Chondrocyte (in vitro differentiated cells): ENCODE data around the gene P3H3. TPM values are rescaled to one million over a fixed set of nuclear protein-coding genes. Genes with fewer than 3 reads are reported as not detected.
"Not testable (repeated sequence)": the region's sequence is repeated elsewhere in the genome, so short reads cannot be mapped to it uniquely, and the experiment has no call there.

ENCODE experiments used
- DNase-seq: peaks from one replicate; pipeline ENCODE4 v3.0.0; 2021; ENCODE audit warnings: mixed read lengths, low spot score
- H3K27ac Mint-ChIP-seq: one replicate; pipeline ENCODE4 v1.8.0; 2021; ENCODE audit warnings: mild to moderate bottlenecking, moderate library complexity, mixed read lengths; ENCODE audit not compliant: unreplicated experiment
- H3K27me3 Mint-ChIP-seq: 2 replicates; pipeline ENCODE4 v1.8.0; 2021; ENCODE audit warnings: low read depth, mixed read lengths
- H3K36me3 Mint-ChIP-seq: 2 replicates; pipeline ENCODE4 v1.8.0; 2021; ENCODE audit warnings: low read depth, mixed read lengths
- H3K4me1 Mint-ChIP-seq: 2 replicates; pipeline ENCODE4 v1.8.0; 2021; ENCODE audit warnings: low read depth, mild to moderate bottlenecking, mixed read lengths
- H3K4me3 Mint-ChIP-seq: one replicate; pipeline ENCODE4 v1.8.0; 2021; ENCODE audit warnings: mild to moderate bottlenecking, moderate library complexity, mixed read lengths; ENCODE audit not compliant: unreplicated experiment
- H3K9me3 Mint-ChIP-seq: 2 replicates; pipeline ENCODE4 v1.8.0; 2021; ENCODE audit warnings: low read depth, mixed read lengths
- CTCF ChIP-seq: fragments of 200-600 bp; sonication (generic); IDR thresholded peaks from 2 replicates; pipeline ENCODE4 v1.5.0; 2021; ENCODE audit warnings: antibody characterized with exemption, mild to moderate bottlenecking, moderate library complexity
- total RNA-seq: library from RNA; stranded (reverse); gene quantifications from 3 replicates; pipeline ENCODE4 v1.2.1, GENCODE V29; 2021

The P3H3 gene
- total RNA-seq, 1 donor from 2014 or later = 114 TPM

GRCh38 chr12:6869049-6870021 is 41.1 kb downstream of the P3H3 start:
- peak overlapping the region; percentile 88 for H3K27ac Mint-ChIP-seq
- H3K9me3 Mint-ChIP-seq = no peaks in the 10 kb centered on the region
- H3K36me3 Mint-ChIP-seq = peaks cover 22% of the 10 kb centered on the region
- peaks cover 57% of the 10 kb centered on the region for H3K4me1 Mint-ChIP-seq
- peak; percentile 93 for TF ChIP-seq CTCF
- DNase-seq = peak; percentile 37
- H3K27me3 Mint-ChIP-seq = no peaks in the 10 kb centered on the region
- peak overlapping the region; percentile 95 for H3K4me3 Mint-ChIP-seq

GRCh38 chr12:6870304-6870703 is 42.1 kb downstream of the P3H3 start:
- peak overlapping the region; percentile 41 for H3K27ac Mint-ChIP-seq
- not testable (repeated sequence) for H3K4me3 Mint-ChIP-seq, DNase-seq, H3K9me3 Mint-ChIP-seq, H3K27me3 Mint-ChIP-seq
- H3K36me3 Mint-ChIP-seq = peaks cover 15% of the 10 kb centered on the region
- H3K4me1 Mint-ChIP-seq = peaks cover 57% of the 10 kb centered on the region

- Mint-ChIP-seq H3K27ac (peak overlapping the region; percentile 90), H3K36me3 (peaks cover 11% of the 10 kb centered on the region), H3K4me1 (peaks cover 57% of the 10 kb centered on the region), H3K4me3 (peak overlapping the region; percentile 85), H3K27me3 (no peaks in the 10 kb centered on the region), H3K9me3 (no peaks in the 10 kb centered on the region)
- TF ChIP-seq CTCF = no peak
- peak; percentile 68 for DNase-seq
Observed at GRCh38 chr12:6871052-6871957, 43.1 kb downstream of the P3H3 start.

- Mint-ChIP-seq H3K4me1 (peaks cover 49% of the 10 kb centered on the region), H3K27ac (peak overlapping the region; percentile 90), H3K36me3 (peaks cover 15% of the 10 kb centered on the region), H3K9me3 (no peaks in the 10 kb centered on the region), H3K27me3 (no peaks in the 10 kb centered on the region), H3K4me3 (peak overlapping the region; percentile 85)
- DNase-seq = peak; percentile 92
- TF ChIP-seq CTCF = peak; percentile 98
Observed at GRCh38 chr12:6872073-6873048, 44.2 kb downstream of the P3H3 start.
